Measurements from ENCODE around the gene MAP4K2.
A peak's percentile ranks its signal among the peaks of the same experiment; 100 is the strongest.

MAP4K2 gene

GRCh38 chr11:64777449-64778222, 25.4 kb downstream of the MAP4K2 start:
- TF ChIP-seq, protein P1, sequence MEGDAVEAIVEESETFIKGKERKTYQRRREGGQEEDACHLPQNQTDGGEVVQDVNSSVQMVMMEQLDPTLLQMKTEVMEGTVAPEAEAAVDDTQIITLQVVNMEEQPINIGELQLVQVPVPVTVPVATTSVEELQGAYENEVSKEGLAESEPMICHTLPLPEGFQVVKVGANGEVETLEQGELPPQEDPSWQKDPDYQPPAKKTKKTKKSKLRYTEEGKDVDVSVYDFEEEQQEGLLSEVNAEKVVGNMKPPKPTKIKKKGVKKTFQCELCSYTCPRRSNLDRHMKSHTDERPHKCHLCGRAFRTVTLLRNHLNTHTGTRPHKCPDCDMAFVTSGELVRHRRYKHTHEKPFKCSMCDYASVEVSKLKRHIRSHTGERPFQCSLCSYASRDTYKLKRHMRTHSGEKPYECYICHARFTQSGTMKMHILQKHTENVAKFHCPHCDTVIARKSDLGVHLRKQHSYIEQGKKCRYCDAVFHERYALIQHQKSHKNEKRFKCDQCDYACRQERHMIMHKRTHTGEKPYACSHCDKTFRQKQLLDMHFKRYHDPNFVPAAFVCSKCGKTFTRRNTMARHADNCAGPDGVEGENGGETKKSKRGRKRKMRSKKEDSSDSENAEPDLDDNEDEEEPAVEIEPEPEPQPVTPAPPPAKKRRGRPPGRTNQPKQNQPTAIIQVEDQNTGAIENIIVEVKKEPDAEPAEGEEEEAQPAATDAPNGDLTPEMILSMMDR (IDR thresholded peaks at IDR 0.05; ENCODE audit: low read depth, low read length, missing control alignments): no peak
- in situ Hi-C loops (cut with HindIII; ENCODE audit: low sequenced_read_pairs): loop anchor here (10.0 kb wide), 1 partner anchor 63 kb away; no protein-coding TSS in a partner anchor
- H3K4me3 ChIP-seq (ENCODE audit: low read depth, low read length): peak overlapping the region; percentile 64
- peak; percentile 66 for DNase-seq (ENCODE audit: low read depth)

DNA sequence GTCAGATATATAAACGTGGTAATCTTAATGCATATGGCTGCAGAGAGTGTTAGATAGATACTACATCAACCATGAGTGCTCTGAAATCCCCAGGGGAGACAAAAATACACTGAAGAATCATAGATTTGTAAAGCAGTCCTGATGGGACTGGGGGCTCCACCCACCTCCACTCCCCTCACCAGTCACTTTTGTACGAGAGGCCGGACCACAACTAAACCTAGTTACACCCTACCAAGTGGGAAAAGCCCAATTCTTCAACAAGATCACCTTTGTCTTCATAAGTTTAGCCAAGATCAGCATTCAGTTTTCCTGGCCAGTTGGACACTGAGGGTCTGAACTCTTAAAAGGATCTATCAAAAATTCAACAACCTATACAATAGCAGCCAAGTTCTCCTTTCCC, 26.1 kb downstream of the MAP4K2 start:
- in situ Hi-C loops (cut with HindIII; ENCODE audit: low sequenced_read_pairs): loop anchor here (10.0 kb wide), 1 partner anchor 62 kb away; no protein-coding TSS in a partner anchor
- TF ChIP-seq, protein P1 (IDR thresholded peaks at IDR 0.05; ENCODE audit: low read depth, low read length, missing control alignments): no peak
- peak overlapping the region; percentile 64 for H3K4me3 ChIP-seq (ENCODE audit: low read depth, low read length)
- no peak for DNase-seq (ENCODE audit: low read depth)

DNA sequence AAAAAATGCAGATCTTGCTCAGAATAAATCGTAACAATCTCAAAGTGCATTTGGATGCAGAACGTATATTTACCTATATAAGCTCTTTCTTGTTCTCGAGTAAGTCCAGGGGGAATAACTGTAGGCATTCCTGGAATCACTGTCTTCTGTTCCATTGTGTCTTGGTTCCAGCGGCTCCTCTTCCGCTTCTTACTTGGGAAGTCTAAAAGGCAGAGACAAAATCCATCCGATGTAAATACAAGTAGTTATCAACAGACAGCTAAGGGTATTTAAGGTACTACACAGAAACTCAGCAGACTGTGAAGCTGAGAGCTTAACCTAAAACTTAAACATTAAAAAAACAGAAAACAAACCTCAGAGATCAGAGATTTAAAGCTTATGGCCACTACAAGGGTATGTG, 26.6 kb downstream of the MAP4K2 start:
- TF ChIP-seq, protein P1 (IDR thresholded peaks at IDR 0.05; ENCODE audit: low read depth, low read length, missing control alignments): no peak
- no peak for DNase-seq (ENCODE audit: low read depth)
- H3K4me3 ChIP-seq (ENCODE audit: low read depth, low read length): peak overlapping the region; percentile 64
- in situ Hi-C loops (cut with HindIII; ENCODE audit: low sequenced_read_pairs): loop anchor here (10.0 kb wide), 1 partner anchor 62 kb away; no protein-coding TSS in a partner anchor

DNA sequence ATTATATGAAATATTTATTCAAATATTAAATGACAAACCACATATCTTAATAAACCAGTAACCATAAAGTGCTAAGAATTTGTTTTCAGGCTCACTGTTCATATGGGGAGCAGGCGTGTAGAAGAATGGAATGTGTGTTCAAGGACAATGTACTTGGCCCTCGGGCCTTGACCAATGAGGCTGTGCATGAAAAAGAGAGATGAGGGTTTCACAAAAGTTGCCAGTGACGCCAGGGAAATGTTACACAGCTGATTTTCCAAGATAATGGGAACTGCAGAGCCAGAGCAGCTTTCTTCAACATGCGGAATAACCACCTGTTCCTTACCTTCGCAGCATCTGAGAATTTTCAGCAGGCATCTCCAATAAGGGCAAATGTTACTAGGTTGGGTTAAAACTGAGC, 28.9 kb downstream of the MAP4K2 start:
- TF ChIP-seq, protein P1 (IDR thresholded peaks at IDR 0.05; ENCODE audit: low read depth, low read length, missing control alignments): no peak
- in situ Hi-C loops (cut with HindIII; ENCODE audit: low sequenced_read_pairs): loop anchor here (10.0 to 25.0 kb wide), 2 partner anchors 59 to 88 kb away; no protein-coding TSS in a partner anchor
- no peak for DNase-seq (ENCODE audit: low read depth)
- no peak overlapping the region for H3K4me3 ChIP-seq (ENCODE audit: low read depth, low read length)

GRCh38 chr11:64772303-64773018, 30.6 kb downstream of the MAP4K2 start:
- no peak overlapping the region for H3K4me3 ChIP-seq (ENCODE audit: low read depth, low read length)
- DNase-seq (ENCODE audit: low read depth): no peak
- in situ Hi-C loops (cut with HindIII; ENCODE audit: low sequenced_read_pairs): loop anchor here (10.0 to 25.0 kb wide), 2 partner anchors 58 to 90 kb away; no protein-coding TSS in a partner anchor
- TF ChIP-seq, protein P1 (IDR thresholded peaks at IDR 0.05; ENCODE audit: low read depth, low read length, missing control alignments): no peak

- DNase-seq (ENCODE audit: low read depth): no peak
- TF ChIP-seq, protein P1 (IDR thresholded peaks at IDR 0.05; ENCODE audit: low read depth, low read length, missing control alignments): no peak
- H3K4me3 ChIP-seq (ENCODE audit: low read depth, low read length): no peak overlapping the region
- in situ Hi-C loops (cut with HindIII; ENCODE audit: low sequenced_read_pairs): loop anchor here (10.0 to 25.0 kb wide), 2 partner anchors 57 to 90 kb away; no protein-coding TSS in a partner anchor
Observed at GRCh38 chr11:64771861-64772260, 31.2 kb downstream of the MAP4K2 start.
